Glutamatergic neuron (in vitro differentiated cells): ENCODE results near the gene SCG5. TPM values are rescaled to one million over a fixed set of nuclear protein-coding genes. Genes with fewer than 3 reads are reported as not detected.

Experiments used
- DNase-seq: peaks from one replicate; pipeline ENCODE4 v3.0.0; 2022
- H3K27ac Mint-ChIP-seq: one replicate; pipeline ENCODE4 v1.8.0; 2020; ENCODE audit warnings: mild to moderate bottlenecking, mixed read lengths, inconsistent platforms; ENCODE audit not compliant: unreplicated experiment
- H3K27me3 Mint-ChIP-seq: one replicate; pipeline ENCODE4 v1.8.0; 2020; ENCODE audit warnings: mild to moderate bottlenecking, moderate library complexity, mixed read lengths, inconsistent platforms; ENCODE audit not compliant: unreplicated experiment
- H3K36me3 Mint-ChIP-seq: one replicate; pipeline ENCODE4 v1.8.0; 2020; ENCODE audit warnings: mild to moderate bottlenecking, mixed read lengths, inconsistent platforms; ENCODE audit not compliant: unreplicated experiment
- H3K4me1 Mint-ChIP-seq: one replicate; pipeline ENCODE4 v1.8.0; 2020; ENCODE audit warnings: mild to moderate bottlenecking, low read depth, mixed read lengths, inconsistent platforms; ENCODE audit not compliant: unreplicated experiment
- H3K4me3 Mint-ChIP-seq: one replicate; pipeline ENCODE4 v1.8.0; 2020; ENCODE audit warnings: mild to moderate bottlenecking, mixed read lengths, inconsistent platforms; ENCODE audit not compliant: unreplicated experiment
- H3K9me3 Mint-ChIP-seq: one replicate; pipeline ENCODE4 v1.8.0; 2020; ENCODE audit warnings: mild to moderate bottlenecking, moderate library complexity, mixed read lengths, inconsistent platforms; ENCODE audit not compliant: unreplicated experiment
- total RNA-seq: library from RNA; stranded (reverse); fragmentation: NEBNext Ultra II Directional; extraction: Animal tissue kit (Norgen Biotek cat#: 25700); gene quantifications from one replicate; pipeline ENCODE4 v1.2.1, GENCODE V29; 2021; ENCODE audit not compliant: unreplicated experiment
- TF ChIP-seq, protein P1 (sequence below): fragments of 200-600 bp; sonication (generic); IDR thresholded peaks from one replicate; pipeline ENCODE4 v1.5.0; 2021; ENCODE audit not compliant: partially characterized antibody, unreplicated experiment

The SCG5 gene
- total RNA-seq, 1 donor from 2014 or later: 46.0 TPM

DNA sequence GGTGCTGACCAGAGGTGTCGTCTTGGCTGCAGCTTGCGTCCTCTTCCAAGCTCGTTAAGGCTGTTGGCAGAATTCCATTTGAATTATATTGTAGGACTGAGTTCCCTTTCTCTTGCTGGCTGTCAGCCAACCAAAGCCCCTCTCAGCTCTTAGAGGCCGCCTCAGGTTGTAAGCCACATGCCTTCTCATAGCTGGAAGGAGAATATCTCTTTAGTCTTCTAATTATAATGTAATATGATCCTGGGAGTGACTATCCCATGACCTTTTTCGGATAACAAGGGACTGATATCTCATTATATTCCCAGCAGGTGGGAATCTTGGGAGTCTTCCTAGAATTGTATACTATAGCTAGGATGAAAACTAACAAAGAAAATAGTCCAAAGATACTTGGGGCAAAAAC, 4.8 kb downstream of the SCG5 start:
- H3K9me3 Mint-ChIP-seq: no peaks in the 10 kb centered on the region
- H3K36me3 Mint-ChIP-seq: no peaks in the 10 kb centered on the region
- TF ChIP-seq, protein P1, sequence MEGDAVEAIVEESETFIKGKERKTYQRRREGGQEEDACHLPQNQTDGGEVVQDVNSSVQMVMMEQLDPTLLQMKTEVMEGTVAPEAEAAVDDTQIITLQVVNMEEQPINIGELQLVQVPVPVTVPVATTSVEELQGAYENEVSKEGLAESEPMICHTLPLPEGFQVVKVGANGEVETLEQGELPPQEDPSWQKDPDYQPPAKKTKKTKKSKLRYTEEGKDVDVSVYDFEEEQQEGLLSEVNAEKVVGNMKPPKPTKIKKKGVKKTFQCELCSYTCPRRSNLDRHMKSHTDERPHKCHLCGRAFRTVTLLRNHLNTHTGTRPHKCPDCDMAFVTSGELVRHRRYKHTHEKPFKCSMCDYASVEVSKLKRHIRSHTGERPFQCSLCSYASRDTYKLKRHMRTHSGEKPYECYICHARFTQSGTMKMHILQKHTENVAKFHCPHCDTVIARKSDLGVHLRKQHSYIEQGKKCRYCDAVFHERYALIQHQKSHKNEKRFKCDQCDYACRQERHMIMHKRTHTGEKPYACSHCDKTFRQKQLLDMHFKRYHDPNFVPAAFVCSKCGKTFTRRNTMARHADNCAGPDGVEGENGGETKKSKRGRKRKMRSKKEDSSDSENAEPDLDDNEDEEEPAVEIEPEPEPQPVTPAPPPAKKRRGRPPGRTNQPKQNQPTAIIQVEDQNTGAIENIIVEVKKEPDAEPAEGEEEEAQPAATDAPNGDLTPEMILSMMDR: no peak
- no peak overlapping the region for H3K4me3 Mint-ChIP-seq
- DNase-seq: no peak
- H3K4me1 Mint-ChIP-seq: peaks cover 8% of the 10 kb centered on the region
- H3K27me3 Mint-ChIP-seq: peaks cover under 1% of the 10 kb centered on the region
- no peak overlapping the region for H3K27ac Mint-ChIP-seq

DNA sequence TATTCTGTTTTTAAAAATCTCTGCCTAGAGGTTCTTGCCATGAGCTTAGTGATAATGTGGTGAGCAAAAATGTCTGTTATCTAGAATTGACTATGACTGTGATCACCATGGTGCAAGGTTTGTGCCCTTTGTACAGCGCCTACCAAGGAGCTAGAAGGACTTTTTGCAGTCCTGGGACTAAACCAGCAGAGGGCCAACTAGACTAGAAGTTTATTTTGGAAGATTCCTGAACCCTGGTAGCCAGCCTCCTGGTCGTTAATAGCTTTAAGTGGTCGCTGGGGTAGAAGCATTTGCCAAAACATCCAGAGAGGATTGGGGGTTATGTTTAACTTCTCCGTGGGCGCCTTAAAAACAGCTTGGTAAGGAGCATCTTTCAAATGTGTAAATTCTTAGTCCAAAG, 7.8 kb downstream of the SCG5 start:
- Mint-ChIP-seq H3K27me3 (no peaks in the 10 kb centered on the region), H3K36me3 (no peaks in the 10 kb centered on the region), H3K27ac (no peak overlapping the region), H3K4me1 (peaks cover 4% of the 10 kb centered on the region), H3K4me3 (no peak overlapping the region), H3K9me3 (no peaks in the 10 kb centered on the region)
- TF ChIP-seq, protein P1: no peak
- no peak for DNase-seq

DNA sequence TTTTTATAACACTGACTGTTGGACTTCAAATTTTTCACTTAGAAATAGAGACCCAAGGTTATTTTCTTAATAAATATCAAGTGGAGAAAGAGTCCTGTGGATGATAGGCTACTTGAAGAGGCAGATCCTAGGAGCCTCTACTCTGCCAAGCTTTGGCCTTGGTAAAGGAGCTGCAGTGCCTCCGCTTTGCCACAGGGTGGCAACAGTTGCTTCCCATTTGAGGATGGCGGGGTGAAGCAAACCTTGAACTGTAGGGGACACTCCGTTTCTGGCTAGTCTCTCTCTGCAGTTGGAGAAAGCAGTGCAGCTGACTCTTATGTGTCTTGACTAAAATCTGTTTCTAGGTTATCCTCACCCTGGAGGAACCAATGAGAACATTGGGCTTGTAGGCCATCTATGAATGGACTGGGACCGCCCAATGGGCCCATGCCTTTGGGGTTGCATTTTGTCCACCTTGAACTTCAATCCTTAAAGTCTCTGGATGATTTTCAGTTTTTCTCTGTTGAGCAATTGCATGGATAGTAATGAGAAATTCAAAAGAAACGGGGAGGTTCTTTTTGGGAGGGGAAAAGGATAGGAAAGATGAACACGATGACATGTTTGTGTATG, 9.8 kb downstream of the SCG5 start:
- no peaks in the 10 kb centered on the region for H3K36me3 Mint-ChIP-seq
- H3K9me3 Mint-ChIP-seq: no peaks in the 10 kb centered on the region
- H3K27ac Mint-ChIP-seq: no peak overlapping the region
- no peaks in the 10 kb centered on the region for H3K4me1 Mint-ChIP-seq
- H3K27me3 Mint-ChIP-seq: peaks cover 2% of the 10 kb centered on the region
- H3K4me3 Mint-ChIP-seq: no peak overlapping the region
- TF ChIP-seq, protein P1: peak; percentile 88
- peak; percentile 68 for DNase-seq

DNA sequence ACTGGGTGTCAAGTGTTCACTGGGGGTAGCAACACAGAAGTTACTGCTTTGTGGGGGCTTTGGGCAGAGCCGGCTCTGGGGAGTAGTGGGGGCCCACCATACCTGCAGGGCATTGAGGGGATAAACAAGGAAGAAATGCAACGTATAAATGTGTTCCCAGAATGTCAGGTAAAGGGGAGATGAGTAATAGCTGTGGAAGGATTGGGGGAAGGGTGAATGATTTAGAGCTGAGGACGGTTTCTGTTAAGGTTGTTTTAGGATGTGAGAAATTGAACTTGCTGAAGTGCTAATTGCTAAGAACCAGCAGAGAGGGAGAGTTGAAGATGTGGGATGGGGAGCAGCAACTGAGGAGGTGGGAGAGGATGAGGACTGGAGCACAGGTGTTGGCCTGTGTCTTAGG, 10.7 kb downstream of the SCG5 start:
- Mint-ChIP-seq H3K27me3 (peaks cover 2% of the 10 kb centered on the region), H3K27ac (no peak overlapping the region), H3K9me3 (no peaks in the 10 kb centered on the region), H3K4me3 (no peak overlapping the region), H3K4me1 (no peaks in the 10 kb centered on the region), H3K36me3 (no peaks in the 10 kb centered on the region)
- DNase-seq: no peak
- TF ChIP-seq, protein P1: no peak

DNA sequence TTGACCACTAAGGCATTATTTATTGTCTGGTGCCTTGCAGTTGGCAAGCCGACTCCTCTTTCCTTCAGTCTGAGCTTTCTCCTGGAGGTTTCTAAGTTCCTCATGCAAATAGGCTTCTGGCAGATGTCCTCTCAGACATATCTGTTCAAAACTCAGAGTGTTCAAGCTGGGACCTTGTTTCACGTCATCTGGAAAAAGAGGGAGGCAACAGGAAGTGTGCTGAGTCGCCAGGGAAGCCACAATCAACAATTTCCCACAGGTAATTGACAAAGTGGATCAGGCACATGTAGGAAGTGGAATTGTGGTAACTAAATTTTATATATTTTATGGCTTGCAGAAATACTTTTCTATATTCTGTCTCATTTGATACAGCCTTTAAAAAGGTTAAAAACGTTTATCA, 14.6 kb downstream of the SCG5 start:
- Mint-ChIP-seq H3K9me3 (no peaks in the 10 kb centered on the region), H3K36me3 (no peaks in the 10 kb centered on the region), H3K4me3 (no peak overlapping the region), H3K27ac (no peak overlapping the region), H3K27me3 (peaks cover 6% of the 10 kb centered on the region), H3K4me1 (no peaks in the 10 kb centered on the region)
- no peak for DNase-seq
- TF ChIP-seq, protein P1: no peak
